SK-N-SH (cell line): ENCODE data around the gene CIAO2B. TPM values are rescaled to one million over a fixed set of nuclear protein-coding genes. Genes with fewer than 3 reads are reported as not detected.
A peak's percentile ranks its signal among the peaks of the same experiment; 100 is the strongest.
"Not testable (repeated sequence)": the region's sequence is repeated elsewhere in the genome, so short reads cannot be mapped to it uniquely, and the experiment has no call there.

ENCODE experiments used
- CTCF ChIA-PET: fragments of 300-600, 350-600 bp; formaldehyde crosslinking; extraction: SDS; loops from one replicate; lab custom pipeline; 2021; lab: Yijun Ruan, JAX
- POLR2A ChIA-PET: fragments of 350-600 bp; sonication (Branson Sonifier 250); formaldehyde crosslinking; extraction: SDS; loops from one replicate; lab custom pipeline; 2020; ENCODE audit warnings: antibody characterized with exemption, inconsistent platforms; lab: Yijun Ruan, JAX
- DNase-seq: peaks from one replicate; pipeline ENCODE4 v3.0.0; 2012
- H2AFZ ChIP-seq: fragments of 200-600 bp; sonication (generic); 2 replicates; pipeline ENCODE4 v1.8.1; 2016; ENCODE audit warnings: antibody characterized with exemption, mild to moderate bottlenecking, low read depth
- H3F3A ChIP-seq: fragments of 200-600 bp; sonication (generic); replicated peaks from 2 replicates; pipeline ENCODE3; 2016; ENCODE audit warnings: antibody characterized with exemption, mild to moderate bottlenecking; ENCODE audit not compliant: insufficient read depth
- H3K27ac ChIP-seq, 2 experiments: fragments of 200-500 bp in 1 of 2; fragments of 200-600 bp in 1 of 2; sonication (Bioruptor generic) in 1 of 2; sonication (generic), shearing (Covaris generic) in 1 of 2; 2 replicates each; pipeline versions ENCODE4 v1.5.1 to v1.6.1; 2014 to 2016; ENCODE audit warnings: low read depth in 2 of 2, inconsistent platforms in 1 of 2, low read length in 1 of 2, mild to moderate bottlenecking in 1 of 2, mixed read lengths in 1 of 2
- H3K27me3 ChIP-seq: fragments of 200-600 bp; sonication (generic), shearing (Covaris generic); 2 replicates; pipeline ENCODE4 v1.6.1; 2016; ENCODE audit warnings: mixed run types; ENCODE audit not compliant: insufficient read depth
- H3K36me3 ChIP-seq, 2 experiments: fragments of 200-500 bp in 1 of 2; fragments of 200-600 bp in 1 of 2; sonication (Bioruptor generic) in 1 of 2; sonication (generic) in 1 of 2; replicated peaks in 1 of 2; 2 replicates each; pipeline versions ENCODE3 to v1.5.1; 2014 to 2016; ENCODE audit warnings: low read length in 1 of 2, mild to moderate bottlenecking in 1 of 2; ENCODE audit not compliant: insufficient read depth in 2 of 2, control insufficient read depth in 1 of 2
- H3K4me1 ChIP-seq, 2 experiments: fragments of 200-500 bp in 1 of 2; fragments of 200-600 bp in 1 of 2; sonication (Bioruptor generic) in 1 of 2; sonication (generic), shearing (Covaris generic) in 1 of 2; 2 replicates each; pipeline versions ENCODE4 v1.5.1 to v1.6.1; 2014 to 2016; ENCODE audit warnings: low read depth in 1 of 2, low read length in 1 of 2, mixed run types in 1 of 2; ENCODE audit not compliant: insufficient read depth in 2 of 2, control insufficient read depth in 1 of 2
- H3K4me2 ChIP-seq: fragments of 200-600 bp; sonication (generic), shearing (Covaris generic); 2 replicates; pipeline ENCODE4 v1.6.1; 2017; ENCODE audit warnings: mixed run types
- H3K4me3 ChIP-seq, 2 experiments: fragments of 200-500 bp in 1 of 2; fragments of 200-600 bp in 1 of 2; sonication (Bioruptor generic) in 1 of 2; sonication (generic), shearing (Covaris generic) in 1 of 2; 2 replicates each; pipeline versions ENCODE4 v1.5.1 to v1.8.1; 2014 to 2016; ENCODE audit warnings: low read depth in 2 of 2, inconsistent platforms in 1 of 2, low read length in 1 of 2, mild to moderate bottlenecking in 1 of 2, mixed read lengths in 1 of 2, moderate library complexity in 1 of 2
- H3K79me2 ChIP-seq: fragments of 200-600 bp; sonication (generic); 2 replicates; pipeline ENCODE4 v1.8.1; 2017; ENCODE audit warnings: mild to moderate bottlenecking; ENCODE audit not compliant: insufficient read depth
- H3K9ac ChIP-seq: fragments of 200-600 bp; sonication (generic); 2 replicates; pipeline ENCODE4 v1.6.1; 2017; ENCODE audit warnings: mixed run types
- H3K9me2 ChIP-seq: fragments of 200-600 bp; sonication (generic); 2 replicates; pipeline ENCODE4 v1.6.1; 2017; ENCODE audit warnings: mixed run types
- H3K9me3 ChIP-seq: fragments of 200-600 bp; sonication (generic); 2 replicates; pipeline ENCODE4 v1.6.1; 2017; ENCODE audit warnings: mixed run types, mild to moderate bottlenecking, moderate library complexity
- H4K20me1 ChIP-seq: fragments of 200-600 bp; sonication (generic); 2 replicates; pipeline ENCODE4 v1.6.1; 2017; ENCODE audit warnings: mild to moderate bottlenecking, mixed run types; ENCODE audit not compliant: insufficient read depth
- FOXJ3 ChIP-seq: sonication (generic); formaldehyde crosslinking; IDR thresholded peaks from 2 replicates; pipeline ENCODE4 v1.5.1; 2020; ENCODE audit warnings: mild to moderate bottlenecking, missing genetic modification reagents
- FOXM1 ChIP-seq: IDR thresholded peaks from 2 replicates; pipeline ENCODE4 v1.4.0; 2012; ENCODE audit warnings: low read depth, mild to moderate bottlenecking
- MAX ChIP-seq: IDR thresholded peaks from 2 replicates; pipeline ENCODE4 v1.4.0; 2012; ENCODE audit warnings: low read depth
- NFIC ChIP-seq: IDR thresholded peaks from 2 replicates; pipeline ENCODE4 v1.4.0; 2012; ENCODE audit warnings: borderline replicate concordance
- PBX3 ChIP-seq: IDR thresholded peaks from 2 replicates; pipeline ENCODE4; 2012
- POLR2AphosphoS5 ChIP-seq: IDR thresholded peaks from 2 replicates; pipeline ENCODE4 v1.6.1; 2012; ENCODE audit warnings: low read depth, low read length
- RAD21 ChIP-seq: IDR thresholded peaks from 2 replicates; pipeline ENCODE4 v1.6.1; 2012; ENCODE audit warnings: mild to moderate bottlenecking, low read length
- RCOR1 ChIP-seq: fragments of 150-350 bp; IDR thresholded peaks from 2 replicates; pipeline ENCODE4 v1.6.1; 2017; ENCODE audit warnings: antibody characterized with exemption, low read length
- REST ChIP-seq: IDR thresholded peaks from 2 replicates; pipeline ENCODE4 v1.6.1; 2012; ENCODE audit warnings: mild to moderate bottlenecking, low read depth, low read length, moderate library complexity
- TEAD4 ChIP-seq: IDR thresholded peaks from 2 replicates; pipeline ENCODE4 v1.4.0; 2012; ENCODE audit warnings: mild to moderate bottlenecking, borderline replicate concordance; ENCODE audit not compliant: insufficient read depth
- WGBS: methylation state at CpG from one replicate; pipeline ENCODE4 v1.1.6; 2017; ENCODE audit warnings: low lambda C conversion rate; 5-methylcytosine and 5-hydroxymethylcytosine counted together
- polyA plus RNA-seq, 3 experiments: library from polyadenylated mRNA; depleted of rRNA; stranded (reverse); fragments of >200 nt; gene quantifications; 2 replicates each; pipeline ENCODE4 v1.2.3, GENCODE V29; 2012

Gene CIAO2B
- polyA plus RNA-seq, 1 of the 3 experiments (the other 2 are of a cell fraction) = 665 TPM

GRCh38 chr16:66898207-66898606 is 36.0 kb downstream of the CIAO2B start:
- DNase-seq = no peak
- Histone ChIP-seq H3K4me2 (no peak overlapping the region), H3K27me3 (no peaks in the 10 kb centered on the region), H3F3A (peaks cover 3% of the 10 kb centered on the region), H3K9me2 (no peaks in the 10 kb centered on the region), H4K20me1 (no peaks in the 10 kb centered on the region), H2AFZ (no peak overlapping the region), H3K9me3 (no peaks in the 10 kb centered on the region), H3K27ac (no peak overlapping the region), H3K4me3 (no peak overlapping the region), H3K9ac (no peak overlapping the region), H3K36me3 (no peaks in the 10 kb centered on the region), H3K79me2 (no peaks in the 10 kb centered on the region), H3K4me1 (peaks cover 19% of the 10 kb centered on the region in 2 experiments)
- TF ChIP-seq RCOR1 (no peak), MAX (peak; percentile 60; the same call in 1 of the 2 replicates)
- ChIA-PET CTCF (interaction anchor here (1.3 to 8.5 kb wide), 4 partner anchors 7 to 63 kb away, joined by 3 to 174 read pairs (median 40); partner anchors contain the start of genes CDH16, CES3 and RRAD), POLR2A (no interaction called here)
- 80% methylated on average over 3 of the region's 3 CpGs for WGBS

GRCh38 chr16:66896682-66897081 is 37.5 kb downstream of the CIAO2B start:
- H3K4me2 ChIP-seq, H3K9me3 ChIP-seq, DNase-seq, H3F3A ChIP-seq, H3K79me2 ChIP-seq, H3K4me3 ChIP-seq, H2AFZ ChIP-seq, H4K20me1 ChIP-seq, POLR2A ChIA-PET, H3K9me2 ChIP-seq, H3K9ac ChIP-seq, H3K36me3 ChIP-seq, H3K27ac ChIP-seq, H3K27me3 ChIP-seq: not testable (repeated sequence)
- WGBS = 93% methylated on average over 5 of the region's 5 CpGs
- CTCF ChIA-PET = interaction anchor here (1.3 to 8.5 kb wide), 7 partner anchors 9 to 54 kb away, joined by 3 to 174 read pairs (median 35); partner anchors contain the start of genes CDH16, CIAO2B and RRAD
- peaks cover 19% of the 10 kb centered on the region in 2 experiments for H3K4me1 ChIP-seq

- H3K27ac ChIP-seq = no peak overlapping the region
- no peak overlapping the region for H3K9ac ChIP-seq
- WGBS = 94% methylated on average over 3 of the region's 3 CpGs
- H3K27me3 ChIP-seq = no peaks in the 10 kb centered on the region
- H4K20me1 ChIP-seq = no peaks in the 10 kb centered on the region
- no peak overlapping the region for H3K4me3 ChIP-seq
- no peaks in the 10 kb centered on the region for H3K9me2 ChIP-seq
- no peaks in the 10 kb centered on the region for H3K9me3 ChIP-seq
- H2AFZ ChIP-seq = no peak overlapping the region
- H3K4me2 ChIP-seq = no peak overlapping the region
- no peaks in the 10 kb centered on the region for H3K79me2 ChIP-seq
- H3K4me1 ChIP-seq = peaks cover 18 to 19% of the 10 kb centered on the region in 2 experiments
- no peak for DNase-seq
- CTCF ChIA-PET = interaction anchor here (0.8 to 8.5 kb wide), 29 partner anchors 9 to 289 kb away, joined by 3 to 174 read pairs (median 6); partner anchors contain the start of genes CDH16, CES3, CIAO2B and NOL3
- TF ChIP-seq POLR2AphosphoS5 (no peak), NFIC (no peak)
- peaks cover 3% of the 10 kb centered on the region for H3F3A ChIP-seq
- POLR2A ChIA-PET = interaction anchor here (1.0 kb wide), 1 partner anchor 15 kb away, joined by 4 read pairs; the partner anchor contains the start of gene PDP2
- H3K36me3 ChIP-seq = no peaks in the 10 kb centered on the region
Observed at GRCh38 chr16:66895999-66896398, 38.2 kb downstream of the CIAO2B start.

- no peak overlapping the region for H2AFZ ChIP-seq
- ChIA-PET CTCF (interaction anchor here (0.6 to 8.5 kb wide), 47 partner anchors 10 to 304 kb away, joined by 3 to 174 read pairs (median 6); partner anchors contain the start of genes CDH16, CES3, CIAO2B and FBXL8), POLR2A (interaction anchor here (1.0 to 1.2 kb wide), 2 partner anchors 15 to 33 kb away, joined by 4 to 6 read pairs; partner anchors contain the start of gene PDP2)
- no peaks in the 10 kb centered on the region for H3K79me2 ChIP-seq
- H3K4me2 ChIP-seq = no peak overlapping the region
- 87% methylated on average over 5 of the region's 5 CpGs for WGBS
- peaks cover 3% of the 10 kb centered on the region for H3F3A ChIP-seq
- H3K9me3 ChIP-seq = no peaks in the 10 kb centered on the region
- H3K4me3 ChIP-seq = no peak overlapping the region
- H3K4me1 ChIP-seq = peaks cover 14 to 16% of the 10 kb centered on the region in 2 experiments
- no peak for DNase-seq
- no peaks in the 10 kb centered on the region for H4K20me1 ChIP-seq
- H3K36me3 ChIP-seq = no peaks in the 10 kb centered on the region
- TF ChIP-seq TEAD4 = no peak
- no peak for TF ChIP-seq PBX3
- no peak for TF ChIP-seq FOXM1
- TF ChIP-seq RAD21 = no peak
- TF ChIP-seq REST = no peak
- no peak for TF ChIP-seq FOXJ3 (CRISPR knock-in tag)
- H3K27ac ChIP-seq = no peak overlapping the region
- H3K27me3 ChIP-seq = no peaks in the 10 kb centered on the region
- no peak overlapping the region for H3K9ac ChIP-seq
- H3K9me2 ChIP-seq = no peaks in the 10 kb centered on the region
Observed at GRCh38 chr16:66895689-66895979, 38.6 kb downstream of the CIAO2B start.
